Ovary (tissue), 3 donors: Measurements from ENCODE around the gene SLC9A9.

Experiments used
- CTCF ChIP-seq, 3 donors: fragments of 450-650 bp in 2 of 3; fragments of 200-600 bp in 1 of 3; IDR thresholded peaks; one replicate each; pipeline versions ENCODE4 v1.5.1 to v1.8.0; 2016 to 2022; ENCODE audit warnings: antibody characterized with exemption in 3 of 3, mild to moderate bottlenecking in 1 of 3
- EP300 ChIP-seq: sonication (generic); formaldehyde crosslinking; IDR thresholded peaks from one replicate; pipeline ENCODE4 v1.6.1; 2017; ENCODE audit warnings: antibody characterized with exemption
- POLR2A ChIP-seq: fragments of 450-650 bp; IDR thresholded peaks from one replicate; pipeline ENCODE4 v1.6.1; 2017; ENCODE audit warnings: antibody characterized with exemption, mild to moderate bottlenecking, moderate library complexity
- donor health status: DM: no; HTN: no; CAD: no.

GRCh38 chr3:143843587-143843986, 4.7 kb downstream of the SLC9A9 start:
- TF ChIP-seq CTCF (IDR thresholded peaks at IDR 0.05), result no peak
- no peak for TF ChIP-seq EP300
- no peak for TF ChIP-seq POLR2A
